Activated CD4-positive, alpha-beta T cell treated with anti-CD3 and anti-CD28 coated beads, Interleukin-2, amount 50 U/mL, for 4 hours (primary cell): ENCODE results near the gene ATP10D.
"Not testable (repeated sequence)": the region's sequence is repeated elsewhere in the genome, so short reads cannot be mapped to it uniquely, and the experiment has no call there.

Experiments used
- DNase-seq, 2 experiments: peaks; one replicate each; pipeline ENCODE4 v3.0.0-alpha.2; 2020

ATP10D gene

DNA sequence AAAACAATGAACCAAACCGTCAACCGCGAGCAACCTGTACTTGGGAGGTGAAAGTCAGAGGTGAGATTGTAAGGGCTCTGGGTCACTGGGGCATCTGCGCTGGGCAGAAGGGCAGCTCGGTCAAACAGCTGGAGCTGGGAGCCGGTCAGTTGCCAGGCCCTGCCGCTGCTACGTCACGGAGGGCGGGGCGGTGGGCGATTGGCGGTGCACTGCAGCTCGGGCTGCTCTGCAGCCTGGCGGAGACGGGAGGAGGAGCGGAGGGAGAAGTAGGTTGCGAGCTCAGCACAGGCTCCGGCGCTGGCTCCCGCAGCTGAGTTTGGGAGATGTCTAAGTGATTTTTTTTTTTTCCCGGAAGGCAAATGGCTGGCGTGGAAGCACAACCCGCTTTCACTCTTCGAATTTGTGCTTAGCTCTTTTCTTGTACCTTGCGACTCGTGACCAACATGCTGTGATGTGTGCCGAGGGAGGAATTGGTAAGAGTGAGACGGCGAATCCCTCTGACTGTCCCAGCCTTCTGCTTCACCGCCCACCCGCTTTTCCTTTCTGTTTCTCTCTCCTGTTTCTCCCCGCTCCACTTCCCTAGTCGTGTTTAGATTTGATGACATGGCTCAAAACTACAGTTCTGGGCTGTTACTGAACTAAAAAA lies at the start of gene ATP10D:
ATP10D (plus strand) TSS at position 229 of the 646 bp plus-strand sequence. CDS start 27,266 bp downstream, outside the sequence.
- peak; percentile 53 to 54 for DNase-seq

DNA sequence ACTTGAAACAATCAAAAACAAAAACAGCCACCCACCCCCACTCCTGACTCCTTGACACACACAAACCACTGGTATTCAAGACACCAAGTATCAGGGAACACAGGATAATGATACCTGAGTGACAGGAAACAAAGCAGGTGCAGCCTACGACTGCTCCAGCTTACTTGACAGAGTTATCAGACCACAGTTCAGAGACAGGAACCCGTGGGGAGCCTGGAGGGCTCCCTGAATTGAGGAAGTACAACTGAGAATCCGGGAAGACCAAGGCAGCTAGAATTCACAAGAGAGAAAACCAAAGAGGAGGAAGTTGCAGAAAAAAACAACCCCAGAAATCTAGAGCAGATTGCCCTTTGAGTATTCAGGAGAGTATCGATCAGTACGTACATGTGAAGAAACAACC lies 42.1 kb upstream of the ATP10D start:
- no peak for DNase-seq

DNA sequence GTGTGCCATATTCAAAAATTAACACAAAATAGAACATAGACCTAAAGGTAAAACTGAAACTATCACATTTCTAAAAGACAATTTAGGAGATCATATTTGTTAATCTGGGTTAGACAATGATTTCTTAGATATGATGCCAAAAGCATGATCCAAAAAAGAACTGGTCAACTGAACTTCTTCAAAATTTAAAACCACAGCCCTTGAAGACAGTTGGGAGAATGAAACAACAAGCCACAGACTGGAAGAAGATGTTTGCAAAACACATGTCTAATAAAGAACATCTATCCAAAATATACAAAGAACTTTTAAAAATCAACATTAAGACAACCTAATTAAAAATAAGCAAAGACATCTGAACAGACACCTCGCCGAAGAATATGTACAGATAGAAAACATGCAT lies 41.0 kb upstream of the ATP10D start:
- DNase-seq, result no peak

DNA sequence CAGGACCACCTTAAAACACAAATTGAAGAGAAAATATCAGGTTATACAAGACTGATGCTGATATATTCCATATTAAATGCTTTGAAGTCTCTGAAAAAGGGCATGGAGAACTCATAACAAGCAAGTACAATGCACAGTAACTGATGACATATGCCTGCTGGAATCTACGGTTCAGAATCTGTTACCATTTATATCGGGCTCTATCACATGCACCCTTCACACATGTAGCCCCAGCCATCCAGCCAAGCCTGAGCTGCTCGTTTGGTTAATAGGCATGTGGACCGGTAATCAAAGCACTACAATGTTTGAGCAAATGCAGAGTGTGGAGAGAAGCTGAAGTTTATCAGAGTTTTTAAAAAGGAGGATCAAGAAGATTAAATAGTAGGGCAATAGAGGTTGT lies 33.4 kb upstream of the ATP10D start:
- DNase-seq, result no peak

DNA sequence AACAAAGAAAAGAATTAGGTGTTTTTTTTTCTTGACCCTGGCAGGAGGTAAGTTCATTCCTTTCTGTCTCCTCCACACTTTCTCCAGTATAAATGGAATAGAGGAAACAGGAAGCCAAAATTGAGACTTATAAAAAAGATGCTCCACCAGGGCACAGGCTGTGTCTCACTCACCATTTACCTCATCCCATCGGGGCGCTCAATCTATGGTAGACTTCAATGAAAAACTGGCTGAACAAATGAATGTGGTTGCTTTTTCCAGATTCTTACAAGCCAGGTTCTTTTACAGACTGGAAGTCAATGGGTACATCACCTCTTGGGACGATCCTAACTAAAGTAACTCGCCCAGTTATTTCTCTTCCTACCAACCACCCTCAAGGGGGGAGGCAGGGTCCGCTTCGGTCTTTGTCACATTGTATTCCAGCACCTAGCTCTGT lies 22.3 kb upstream of the ATP10D start:
- DNase-seq, result no peak

DNA sequence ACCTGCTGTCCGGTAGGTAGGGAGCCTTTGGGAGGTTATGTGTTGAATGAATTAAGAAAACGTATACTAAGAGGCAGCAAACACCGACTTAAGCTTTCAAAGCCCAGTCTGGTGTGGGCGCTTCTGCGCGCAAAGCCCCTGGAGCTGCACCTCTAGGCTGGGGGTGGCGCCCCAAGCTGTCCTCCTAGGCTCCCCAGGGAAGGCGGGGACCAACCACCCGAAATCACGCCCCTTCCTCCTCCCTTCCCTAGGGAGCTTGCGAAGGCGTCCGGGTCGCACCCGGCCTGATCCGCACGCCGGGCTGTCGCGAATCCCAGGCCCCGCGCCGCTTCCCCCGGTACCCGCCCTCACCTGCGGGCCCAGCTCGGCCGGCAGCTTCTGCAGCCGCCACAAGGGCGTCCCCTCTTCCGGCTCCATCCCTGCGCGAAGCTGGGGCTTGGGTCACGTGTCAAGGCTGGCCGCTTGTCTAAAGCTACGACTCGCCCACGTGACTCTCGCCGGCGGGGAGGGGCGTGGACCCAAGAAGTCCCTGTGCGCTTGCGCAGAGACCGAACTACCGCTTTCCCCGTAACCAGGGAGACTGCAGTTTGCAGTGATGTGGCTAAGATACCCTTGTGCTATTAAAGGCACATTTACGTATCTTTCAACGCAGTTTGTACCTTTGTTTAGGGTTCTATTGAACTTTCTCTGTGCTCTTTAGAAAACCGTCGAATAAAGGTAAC lies 21.7 kb upstream of the ATP10D start, which contains the start of gene COMMD8:
COMMD8 (minus strand) TSS at position 468 of the 722 bp plus-strand sequence; CDS start at position 417, 51 bp downstream.
- peak; percentile 97 for DNase-seq

DNA sequence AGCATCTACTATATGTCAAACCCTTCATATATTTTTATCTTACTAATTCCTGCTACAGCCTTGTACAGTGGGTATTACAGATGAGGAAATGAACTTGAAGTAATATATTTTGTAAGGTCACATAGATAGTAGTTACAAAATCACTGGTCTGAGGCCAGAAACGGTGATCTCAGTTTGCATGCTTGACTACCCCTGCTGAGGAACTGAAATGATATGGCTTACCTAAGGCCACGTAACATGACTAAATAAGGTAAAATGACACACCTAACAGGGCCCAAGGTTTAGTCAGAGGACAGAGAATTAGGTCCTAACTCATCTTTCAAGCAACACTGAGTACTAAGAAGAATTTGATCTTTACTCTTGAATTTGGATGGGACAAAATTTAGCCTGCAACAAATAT lies 20.1 kb upstream of the ATP10D start:
- DNase-seq, result no peak

DNA sequence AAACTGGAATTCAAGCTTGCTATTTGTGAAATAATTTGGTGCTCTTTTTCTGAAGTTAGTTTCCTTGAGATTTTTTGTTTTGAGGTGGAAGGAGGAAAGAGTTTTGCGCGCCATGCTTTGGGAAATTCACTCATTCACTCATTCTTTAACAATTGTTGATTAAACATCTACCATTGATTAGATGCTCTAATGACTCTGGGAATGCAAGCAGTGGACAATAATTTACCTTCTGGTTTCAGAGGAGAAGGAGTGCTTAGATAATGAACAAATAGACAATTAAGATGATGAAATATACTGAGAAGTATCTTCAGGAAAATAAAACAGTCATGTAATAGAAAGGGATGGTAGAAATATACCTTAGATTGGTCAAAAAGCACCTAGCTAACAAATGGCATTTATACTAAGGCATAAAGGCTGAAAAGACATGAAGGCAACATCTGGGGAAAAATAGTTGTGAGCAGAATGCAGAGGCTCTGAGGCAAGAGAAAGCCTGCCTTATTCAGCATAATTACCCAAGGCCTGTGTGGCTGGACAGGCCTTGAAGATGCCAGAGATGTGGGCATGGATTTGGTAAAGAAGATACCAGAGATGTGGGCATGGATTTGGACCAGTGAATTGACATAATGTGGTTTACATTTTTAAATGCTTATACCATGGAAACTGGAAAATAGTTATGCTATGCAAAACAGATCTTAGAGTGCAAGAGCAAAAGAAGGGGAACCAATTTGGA lies 18.9 kb upstream of the ATP10D start:
- DNase-seq, result no peak

DNA sequence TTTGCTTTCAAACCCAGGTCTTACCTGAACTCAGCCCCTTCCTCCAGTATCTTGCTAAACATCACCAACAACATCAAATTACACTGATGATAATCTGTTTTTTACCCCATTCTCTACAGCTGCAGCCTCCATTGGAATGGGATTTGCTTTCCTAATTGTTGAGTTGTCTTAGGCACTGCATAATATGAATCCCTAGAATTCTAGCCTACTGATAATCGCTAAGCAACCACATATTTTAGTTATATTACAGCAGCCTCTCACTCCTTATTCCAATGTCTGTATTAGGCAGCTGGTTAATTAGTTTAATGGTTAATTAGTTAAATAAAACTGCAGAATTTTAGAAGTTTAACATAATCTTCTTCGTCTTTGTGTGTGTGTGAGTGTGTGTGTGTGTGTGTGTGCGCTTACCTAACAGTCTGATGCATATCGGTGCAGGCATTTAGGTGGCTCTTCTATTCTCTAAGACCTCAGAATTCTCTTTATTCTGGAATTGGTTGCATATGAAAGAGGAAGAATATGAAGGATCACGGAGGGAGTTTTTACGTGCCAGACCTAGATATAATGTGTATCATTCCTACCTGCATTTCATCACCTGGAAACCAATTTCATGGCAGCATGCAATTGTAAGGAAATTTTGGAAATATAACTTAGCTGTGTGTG lies 16.2 kb upstream of the ATP10D start:
- no peak for DNase-seq

DNA sequence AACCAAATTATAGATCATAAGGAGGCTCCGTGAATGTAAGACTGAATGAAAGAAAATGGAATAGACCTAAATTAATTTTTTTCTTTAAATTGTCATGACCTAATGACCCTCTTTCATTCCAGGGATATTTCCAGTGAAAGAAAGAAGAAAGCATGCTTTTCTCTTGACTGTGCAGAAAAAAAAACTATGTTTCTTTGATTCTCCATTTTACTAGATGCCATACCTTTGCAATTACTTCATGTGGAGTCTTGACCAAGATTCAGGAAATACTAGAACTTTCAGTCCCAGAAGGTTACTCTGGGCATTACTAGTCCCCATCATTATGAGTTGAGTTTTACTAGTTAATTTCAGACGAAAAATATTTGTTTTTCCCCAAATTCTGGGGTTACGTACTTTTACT lies 15.1 kb upstream of the ATP10D start:
- no peak for DNase-seq

DNA sequence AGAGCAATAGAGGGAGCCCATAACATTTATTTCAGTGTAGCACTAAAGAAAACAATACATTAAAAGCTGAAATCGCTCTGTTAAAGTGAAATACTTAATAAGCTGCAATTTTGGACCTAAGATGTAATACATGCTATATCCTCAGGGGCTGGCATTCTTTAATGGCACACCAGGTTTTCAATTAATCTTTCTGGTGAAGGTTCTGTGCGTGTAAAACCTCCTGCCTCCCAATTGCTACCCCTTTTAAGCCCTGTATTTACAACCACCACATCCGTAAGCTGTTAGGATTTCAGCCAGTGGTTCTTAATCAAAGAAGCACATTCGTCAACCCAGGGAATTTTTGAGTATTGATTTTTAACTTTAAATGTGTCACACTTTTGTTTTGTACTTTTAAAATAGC lies 14.0 kb upstream of the ATP10D start:
- DNase-seq, result no peak

DNA sequence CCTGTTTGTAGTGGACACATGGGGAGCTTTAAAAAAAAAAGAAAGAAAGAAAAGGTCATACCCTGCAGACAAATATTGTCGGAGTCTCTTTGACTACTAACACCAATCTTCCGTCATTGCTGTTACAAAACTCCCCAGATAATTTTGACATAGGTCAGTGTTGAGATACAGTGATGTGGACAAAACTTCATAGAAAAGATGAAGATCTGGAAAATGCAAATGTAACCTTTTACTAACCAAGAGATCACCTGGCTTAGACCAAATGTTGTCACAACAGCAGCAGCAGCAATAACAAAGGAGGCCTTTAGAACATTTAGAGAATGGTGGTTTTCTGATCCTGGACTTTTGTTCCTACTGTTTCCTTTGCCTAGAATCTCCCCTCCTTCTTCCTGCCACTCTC lies 13.5 kb upstream of the ATP10D start:
- DNase-seq, result no peak

DNA sequence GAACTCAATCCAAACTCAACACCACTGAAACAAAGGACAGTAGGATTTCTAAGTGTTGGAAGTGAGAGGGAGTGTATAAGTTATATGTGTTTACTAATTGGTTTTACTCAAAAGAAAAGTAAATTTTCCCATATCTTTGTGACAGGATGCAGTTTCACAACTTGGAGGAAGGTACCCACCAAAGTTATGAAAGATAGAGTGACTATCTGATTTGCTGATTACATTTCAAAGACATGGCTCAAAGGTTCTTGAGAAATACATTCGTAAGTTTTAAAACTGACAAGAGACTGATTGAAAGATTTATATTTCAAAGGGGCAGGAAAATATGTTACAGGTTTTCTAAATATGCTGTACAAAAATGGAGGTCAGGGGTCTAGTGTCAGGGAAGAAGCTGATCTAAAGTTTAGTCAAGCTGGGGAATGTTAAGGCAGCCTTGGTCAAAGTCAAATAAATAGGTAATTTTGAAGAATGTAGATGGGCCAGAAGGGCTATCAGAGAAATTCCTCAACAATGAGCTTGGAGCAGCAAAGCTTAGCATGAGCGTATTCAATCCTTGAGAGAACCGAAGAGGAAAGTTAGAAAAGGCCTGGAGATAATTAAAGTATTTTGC lies 11.8 kb upstream of the ATP10D start:
- DNase-seq, result no peak

DNA sequence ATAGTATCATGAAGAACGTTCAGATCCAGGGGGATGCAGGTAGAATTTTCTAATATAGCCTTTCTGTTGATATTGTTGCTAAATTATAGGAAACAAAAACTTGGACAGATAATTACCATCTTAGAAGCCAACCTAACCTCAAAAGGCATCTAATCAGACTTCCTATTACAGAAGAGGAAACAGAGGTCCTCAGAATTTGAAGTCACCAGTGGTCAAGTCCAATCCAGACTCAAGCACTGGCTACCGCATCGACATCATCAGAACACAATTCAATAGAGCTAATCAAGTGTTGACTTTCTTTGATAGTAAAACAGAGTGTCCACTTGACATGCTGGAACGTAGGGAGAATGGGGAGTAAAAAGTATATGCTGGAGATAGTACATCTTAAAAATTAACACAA lies 10.3 kb upstream of the ATP10D start:
- DNase-seq, result no peak

DNA sequence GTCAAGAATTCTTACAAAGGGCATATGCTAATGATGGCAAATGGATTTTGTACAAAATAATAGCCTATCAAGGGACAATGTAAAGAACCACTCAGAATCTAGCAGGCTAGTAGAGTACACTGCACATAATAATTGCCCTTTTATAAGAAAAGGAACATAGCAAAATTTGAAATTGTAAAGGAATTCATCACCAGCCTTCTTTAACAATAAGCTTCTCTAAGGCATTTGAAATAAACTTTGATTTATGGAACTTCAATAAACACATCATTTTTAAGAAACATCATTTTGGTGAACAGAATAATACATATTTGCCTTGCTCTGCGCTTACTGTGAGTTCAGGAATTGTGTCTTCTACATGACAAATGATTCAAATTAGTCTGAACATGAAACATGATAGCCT lies 9.7 kb upstream of the ATP10D start:
- DNase-seq, result no peak

DNA sequence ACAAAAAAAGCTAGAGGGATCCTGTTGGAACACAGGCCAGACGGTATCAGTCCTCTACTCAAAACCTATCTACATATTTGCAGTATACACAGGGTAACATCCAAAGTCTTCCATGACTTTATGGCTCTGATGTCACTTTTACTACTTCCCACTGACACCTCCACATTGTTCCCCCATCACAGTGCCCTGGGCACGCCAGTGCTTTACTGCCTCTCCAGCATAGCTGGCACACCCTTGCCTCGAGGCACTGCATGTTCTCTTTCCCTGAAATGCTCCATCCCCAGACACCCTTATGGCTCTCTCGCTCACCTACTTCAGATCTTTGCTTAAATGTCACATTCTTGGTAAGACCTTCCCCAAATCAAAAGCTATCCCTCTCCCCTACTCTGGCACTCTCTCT lies 6.3 kb upstream of the ATP10D start:
- no peak for DNase-seq

DNA sequence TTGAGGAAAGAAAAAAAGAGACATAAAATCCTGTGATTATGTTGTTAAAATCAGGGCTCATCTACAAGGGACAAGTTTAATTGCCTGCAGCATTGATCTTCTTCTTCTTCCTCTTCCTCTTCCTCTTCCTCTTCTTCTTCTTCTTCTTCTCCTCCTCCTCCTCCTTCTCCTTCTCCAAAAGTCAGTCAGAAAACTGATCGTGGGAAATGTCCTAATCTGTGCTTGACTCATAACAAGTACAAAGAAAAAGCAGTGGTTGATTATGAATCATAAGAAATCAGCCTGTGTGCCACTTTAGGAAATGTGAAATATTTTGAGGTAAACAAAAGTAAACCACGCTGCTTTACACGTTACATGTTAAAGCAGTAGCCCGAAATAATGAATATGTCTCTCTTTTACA lies 2.7 kb upstream of the ATP10D start:
- no peak for DNase-seq

DNA sequence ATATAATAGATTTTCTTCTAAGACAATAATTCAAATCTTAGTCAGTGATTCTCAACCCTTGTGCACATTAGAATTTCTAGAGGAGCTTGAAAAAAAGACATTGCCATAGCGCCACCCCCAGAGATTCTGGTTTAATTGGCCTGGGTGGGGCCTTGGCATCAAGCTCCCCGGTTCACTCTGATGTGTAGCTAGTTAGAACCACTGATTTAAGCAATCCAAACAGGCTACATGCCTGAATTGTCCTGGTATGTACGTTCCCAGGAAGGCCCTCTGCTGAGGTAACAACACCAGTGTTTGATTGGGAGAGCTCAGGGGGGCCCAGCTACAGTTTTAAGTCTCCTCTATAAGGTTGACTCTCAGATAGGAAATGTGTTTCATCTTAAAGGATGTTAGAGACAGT lies 1.3 kb upstream of the ATP10D start:
- DNase-seq, result no peak

DNA sequence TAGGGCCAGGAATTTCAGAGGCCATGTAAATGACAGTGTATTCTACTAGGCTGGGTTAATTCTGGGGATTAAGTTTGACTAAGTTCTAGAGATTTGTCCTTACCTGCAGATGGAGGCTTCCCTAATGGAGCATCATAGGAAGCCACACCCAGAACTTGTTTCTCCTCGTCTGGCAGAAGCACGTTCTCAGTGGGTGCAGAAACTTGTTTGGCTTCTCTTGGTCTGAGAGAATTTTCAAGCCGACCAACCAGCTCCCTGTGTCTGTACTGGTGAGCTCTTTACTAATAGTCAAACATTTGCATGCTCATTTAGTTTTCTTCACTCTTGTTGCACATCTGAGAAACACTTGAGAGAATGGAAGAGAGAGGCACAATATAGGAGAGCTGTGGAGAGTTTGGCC lies 907 bp upstream of the ATP10D start:
- no peak for DNase-seq

DNA sequence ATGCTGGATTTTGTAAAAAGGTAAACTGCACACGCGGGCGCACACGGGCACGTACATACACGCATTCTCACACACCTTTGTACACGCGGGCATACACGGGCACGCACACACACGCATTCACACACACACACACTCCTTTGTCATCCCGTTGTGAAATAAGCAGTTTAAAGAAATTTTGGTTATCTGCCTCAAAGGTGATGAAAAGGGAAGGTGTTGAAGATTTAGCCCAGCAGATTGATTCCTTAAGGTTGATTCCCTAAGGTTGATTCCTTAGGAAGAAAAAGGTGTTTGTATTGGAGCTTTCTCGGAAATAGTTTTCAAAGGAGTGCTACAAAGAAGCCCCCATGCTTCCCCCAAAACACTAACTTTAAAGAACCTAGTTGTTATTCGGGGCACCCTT lies 693 bp downstream of the ATP10D start:
- DNase-seq, result no peak

DNA sequence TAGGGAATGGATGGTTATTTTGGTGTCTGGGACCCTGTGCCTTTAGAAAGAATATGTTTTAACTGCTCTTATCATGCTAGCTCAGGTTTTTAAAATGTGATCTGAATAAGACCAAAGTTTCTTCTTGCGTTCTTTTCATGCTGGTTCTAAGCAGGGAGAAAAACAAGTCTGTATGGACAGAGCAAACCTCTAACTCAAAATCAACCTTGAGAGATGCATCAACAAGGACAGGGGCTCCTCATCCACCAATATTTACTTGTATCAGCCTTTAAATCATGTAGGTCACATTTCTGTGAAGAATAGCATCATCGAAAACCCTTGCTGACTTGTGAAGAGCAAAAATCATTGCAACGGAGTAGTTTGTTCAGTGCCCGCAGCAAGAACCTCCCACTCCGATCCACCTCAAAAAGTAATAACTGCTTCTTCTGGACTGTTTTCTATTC lies 1.2 kb downstream of the ATP10D start:
- no peak for DNase-seq

DNA sequence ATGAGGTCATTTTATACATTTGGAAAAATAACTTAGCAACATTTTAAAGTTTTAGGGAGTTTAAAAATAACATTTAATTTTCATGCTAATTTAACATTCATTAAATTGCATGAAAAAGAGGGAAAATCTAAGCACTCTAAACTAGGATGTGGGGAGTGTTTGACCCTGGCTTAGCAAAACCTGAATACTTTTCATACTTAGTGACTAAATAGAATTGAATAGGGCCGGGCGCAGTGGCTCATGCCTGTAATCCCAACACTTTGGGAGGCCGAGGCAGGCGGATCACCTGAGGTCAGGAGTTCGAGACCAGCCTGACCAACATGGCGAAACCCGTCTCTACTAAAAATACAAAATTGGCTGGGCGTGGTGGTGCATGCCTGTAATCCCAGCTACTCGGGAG lies 1.7 kb downstream of the ATP10D start:
- not testable (repeated sequence) for DNase-seq

DNA sequence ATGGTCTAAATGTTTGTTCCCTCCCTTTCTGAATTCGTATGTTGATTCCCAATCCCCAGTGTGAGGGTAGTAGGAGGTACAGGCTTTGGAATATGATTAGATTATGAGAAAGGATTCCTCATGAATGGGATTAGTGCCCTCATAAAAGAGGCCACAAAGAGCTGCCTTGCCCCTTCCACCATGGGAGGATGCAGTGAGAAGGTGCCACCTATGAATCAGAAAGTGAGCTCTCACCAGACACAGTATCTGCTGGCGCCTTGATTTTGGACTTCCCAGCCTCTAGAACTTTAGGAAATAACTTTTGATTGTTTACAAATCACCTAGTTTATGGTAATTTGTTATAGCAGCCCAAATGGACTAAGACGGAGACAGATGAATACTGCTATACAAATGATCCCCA lies 3.6 kb downstream of the ATP10D start:
- no peak for DNase-seq
